Left colon (tissue), 2 donors: ENCODE data around the gene PRCC. TPM values are rescaled to one million over a fixed set of nuclear protein-coding genes. Genes with fewer than 3 reads are reported as not detected.

ENCODE experiments used
- ATAC-seq: fragments of 200-7000 bp; cut with Tn5 transposase; one replicate; pipeline ENCODE4 v1.9.1; 2020; ENCODE audit warnings: mild to moderate bottlenecking, moderate library complexity
- DNase-seq, 2 donors: peaks; one replicate each; pipeline ENCODE4 v3.0.0-alpha.2; 2020
- intact Hi-C, 2 donors: fragments of 100-400 bp; cut with DNase I in 1 of 2; cut with micrococcal nuclease in 1 of 2; formaldehyde crosslinking; loops; one replicate each; pipeline versions ENCODE4 v1.11.2 to v1.14.0; 2022; cut with DNase I, micrococcal nuclease
- total RNA-seq, 2 donors: library from RNA; stranded (reverse); fragmentation: NEBNext Ultra II Directional; extraction: Animal tissue kit (Norgen Biotek cat#: 25700); gene quantifications; one replicate each; pipeline ENCODE4 v1.2.1, GENCODE V29; 2021
- donor health status: DM: no; HTN: no; CAD: no.
- donor health status: DM: yes; HTN: yes; CAD: no.

PRCC gene
- total RNA-seq, 2 donors from 2014 or later: 51.2 to 59.6 TPM

DNA sequence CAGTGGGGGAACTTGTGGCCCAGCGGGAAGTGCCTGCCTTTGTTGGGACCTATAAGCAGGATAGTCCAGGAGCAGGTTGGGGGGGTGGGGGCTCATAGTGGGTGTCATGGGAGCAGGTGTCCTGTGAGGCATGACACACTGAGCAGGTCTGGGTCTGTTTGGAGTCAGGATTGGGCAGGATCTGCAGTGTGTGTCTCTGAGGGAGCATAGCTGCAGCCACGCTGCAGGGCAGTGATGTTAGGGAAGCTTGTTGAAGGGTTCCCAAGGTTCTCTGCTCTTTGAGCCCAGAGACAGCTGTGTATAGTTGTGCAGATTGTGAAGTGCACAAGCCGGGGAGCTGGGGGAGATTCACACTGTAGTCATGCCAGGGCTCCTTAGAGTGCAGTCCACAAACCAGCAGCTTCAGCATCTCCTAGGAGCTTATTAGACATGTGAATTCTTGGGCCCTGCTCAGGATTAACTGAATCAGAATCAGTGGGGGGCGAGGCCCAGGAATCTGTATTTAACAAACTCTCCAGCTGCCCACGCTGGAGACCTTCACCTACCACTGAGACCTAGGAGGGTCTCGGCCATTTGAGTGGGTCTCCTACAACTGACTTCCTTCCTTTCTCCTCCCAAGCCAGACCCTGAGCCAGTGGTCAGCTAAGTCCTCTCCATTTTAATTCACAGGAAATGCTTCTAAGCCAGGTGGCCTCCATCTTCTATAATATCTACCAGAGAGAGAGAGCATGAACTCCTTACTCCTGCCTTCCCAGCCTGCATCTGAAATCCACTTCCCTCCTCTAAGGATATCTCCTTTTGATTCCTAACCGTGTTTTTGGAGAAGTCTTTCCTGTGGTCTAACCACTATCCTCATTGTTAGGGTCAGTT is 80.5 kb downstream of the PRCC start:
- DNase-seq (no peak), ATAC-seq (no peak)
- intact Hi-C loops: no loop called here

DNA sequence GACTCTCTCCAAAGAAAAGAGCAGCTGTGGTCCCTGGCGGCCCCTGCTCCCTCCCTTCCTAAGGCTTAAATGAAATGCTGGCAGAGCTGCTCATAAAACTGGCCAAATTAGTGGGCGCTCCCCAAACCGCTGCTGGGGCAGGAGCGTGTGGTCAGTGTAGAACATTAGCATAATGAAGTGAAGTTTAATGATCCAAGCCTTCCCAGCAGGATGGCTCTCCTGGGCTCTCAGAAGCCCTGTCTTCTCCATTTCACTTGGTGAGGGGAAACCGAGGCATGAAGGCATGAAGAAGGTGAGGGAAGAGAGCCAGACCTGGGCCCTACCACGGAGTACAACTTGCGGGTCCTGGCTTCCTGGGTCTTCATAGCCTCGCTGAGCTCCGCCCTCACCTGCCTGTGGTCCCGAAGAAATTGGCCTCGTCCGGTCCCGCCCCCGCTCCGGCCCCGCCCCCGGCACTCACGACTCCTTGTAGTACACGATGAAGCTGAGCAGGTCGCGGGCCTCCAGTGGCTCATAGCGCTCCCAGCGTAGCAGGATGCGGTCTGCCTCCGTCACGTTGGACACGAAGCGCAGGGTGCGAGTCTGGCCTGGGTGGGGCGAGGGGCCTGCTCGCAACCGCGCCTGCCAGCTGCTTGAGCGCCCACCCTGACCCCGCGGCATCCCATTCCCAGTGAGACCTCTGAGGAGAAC is 81.3 kb downstream of the PRCC start:
- ATAC-seq: peak; percentile 72
- DNase-seq: peak in 1 of 2 donors; percentile 69
- intact Hi-C loops: no loop called here

DNA sequence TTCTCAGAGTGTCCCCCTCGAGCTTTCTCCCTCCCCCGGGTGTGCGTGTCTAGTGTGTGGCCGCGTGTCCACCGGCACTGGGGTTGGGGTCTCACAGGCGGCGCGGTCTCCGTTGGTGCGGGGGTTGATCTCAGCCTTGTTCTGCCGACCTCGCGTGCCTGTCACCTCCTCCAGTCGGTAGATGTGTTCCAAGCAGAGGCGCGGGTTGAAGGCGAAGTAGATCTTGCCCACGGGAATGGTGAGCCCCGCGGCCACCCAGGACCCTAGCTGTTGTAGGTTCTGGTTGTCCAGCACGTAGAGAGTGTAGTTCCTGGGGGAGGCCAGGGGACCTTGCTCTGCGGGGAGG is 81.8 kb downstream of the PRCC start:
- no peak for DNase-seq
- no peak for ATAC-seq
- intact Hi-C loops: no loop called here

Other genes starting within 250 kb of the PRCC start
- 10 to 100 TPM in 1 of 2 donors, 1 to 10 TPM in 1; 2.8 to 10.5 TPM for gene IQGAP3, start 195.0 kb upstream of the PRCC start, total RNA-seq
- under 1 TPM in 1 of 2 donors, not detected in 1; 0.28 TPM for gene TTC24, start 187.8 kb upstream of the PRCC start, total RNA-seq
- gene NAXE, start 175.8 kb upstream of the PRCC start, total RNA-seq: 10 to 100 TPM; 78.0 to 87.7 TPM
- gene GPATCH4, start 166.1 kb upstream of the PRCC start, total RNA-seq: 10 to 100 TPM; 13.8 to 20.1 TPM
- not detected for gene HAPLN2, start 148.1 kb upstream of the PRCC start, total RNA-seq
- not detected for gene BCAN, start 125.4 kb upstream of the PRCC start, total RNA-seq
- 1 to 10 TPM; 3.6 to 6.8 TPM for gene NES, start 90.1 kb upstream of the PRCC start, total RNA-seq
- under 1 TPM; 0.73 to 0.98 TPM for gene CRABP2, start 62.0 kb upstream of the PRCC start, total RNA-seq
- 10 to 100 TPM; 40.6 to 47.9 TPM for gene METTL25B, start 39.1 kb upstream of the PRCC start, total RNA-seq
- 10 to 100 TPM; 24.2 to 28.3 TPM for gene ISG20L2, start 38.8 kb upstream of the PRCC start, total RNA-seq
- 10 to 100 TPM; 37.7 to 60.2 TPM for gene MRPL24, start 26.4 kb upstream of the PRCC start, total RNA-seq
- gene HDGF, start 15.9 kb upstream of the PRCC start, total RNA-seq: 100 to 1,000 TPM; 198 to 243 TPM
- gene SH2D2A, start 49.3 kb downstream of the PRCC start, total RNA-seq: 1 to 10 TPM; 1.4 to 2.4 TPM
- gene INSRR, start 91.6 kb downstream of the PRCC start, total RNA-seq: not detected
- gene NTRK1, start 93.3 kb downstream of the PRCC start, total RNA-seq: under 1 TPM in 1 of 2 donors, not detected in 1; 0.95 TPM
- 1 to 10 TPM; 2.0 to 2.9 TPM for gene PEAR1, start 126.2 kb downstream of the PRCC start, total RNA-seq
- not detected for gene LRRC71, start 153.1 kb downstream of the PRCC start, total RNA-seq